ENCODE measurements around the gene HCRTR1.
"Not testable (repeated sequence)": the region's sequence is repeated elsewhere in the genome, so short reads cannot be mapped to it uniquely, and the experiment has no call there.

The HCRTR1 gene

DNA sequence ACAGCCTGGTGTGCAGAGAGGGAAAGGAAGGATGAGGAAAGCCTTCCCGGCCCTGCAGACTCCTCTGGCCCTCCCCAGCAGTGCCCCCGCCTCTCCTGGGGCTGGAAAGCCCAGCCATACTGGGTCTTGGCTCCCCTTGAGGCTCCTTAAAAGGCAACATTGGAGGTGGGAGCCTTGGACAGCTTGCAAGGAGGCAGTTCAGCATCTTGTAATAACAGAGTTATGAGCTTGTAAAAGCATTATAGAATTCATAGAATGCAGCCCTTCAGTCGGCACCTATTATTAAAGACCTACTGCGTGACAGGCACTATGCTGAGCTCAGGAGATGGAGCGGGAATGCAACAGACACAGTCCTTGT is 37.0 kb upstream of the HCRTR1 start:
- in situ Hi-C loops (cut with HindIII; ENCODE audit: low pct_ligation_motif_present, low pct_unique_long_range_greater_than_20kb, low sequenced_read_pairs): no loop called here
- DNase-seq: no peak

DNA sequence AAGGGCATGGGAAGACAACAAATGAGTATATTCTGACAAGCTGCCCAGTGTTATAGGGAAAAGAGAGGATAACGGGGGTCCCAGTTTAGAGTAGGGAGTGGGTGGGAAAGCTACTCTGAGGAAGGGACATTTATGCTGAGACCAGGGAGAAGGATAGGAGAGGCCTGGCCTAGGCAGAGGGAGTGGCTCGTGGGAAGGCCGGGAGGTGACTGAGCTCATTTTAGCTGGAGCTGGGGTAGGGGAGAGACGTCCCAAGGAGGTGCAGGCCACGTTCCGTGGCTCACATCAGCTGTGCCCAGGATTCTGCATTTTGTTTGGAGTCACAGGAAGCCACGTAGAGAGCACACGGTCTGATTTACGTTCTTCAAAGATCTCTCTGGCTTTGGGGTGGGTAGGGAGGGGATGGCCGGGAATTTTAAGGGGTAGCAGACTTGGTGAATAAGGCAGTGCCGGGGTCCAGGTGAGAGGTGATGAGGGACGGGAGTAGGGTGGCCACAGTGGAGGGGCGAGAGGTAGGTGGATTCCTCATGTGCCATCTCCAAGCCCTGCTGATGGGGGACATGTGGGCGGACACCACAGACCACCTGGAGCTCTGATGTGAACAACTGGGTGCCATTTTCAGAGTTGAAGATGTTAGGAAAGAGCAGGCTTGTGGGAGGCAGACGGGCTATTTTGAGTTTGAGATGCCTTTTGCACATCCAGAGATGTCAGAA is 36.4 kb upstream of the HCRTR1 start:
- DNase-seq: no peak
- in situ Hi-C loops (cut with HindIII; ENCODE audit: low pct_ligation_motif_present, low pct_unique_long_range_greater_than_20kb, low sequenced_read_pairs): no loop called here

GRCh38 chr1:31581821-31582810 is 35.4 kb upstream of the HCRTR1 start:
- in situ Hi-C loops (cut with HindIII; ENCODE audit: low pct_ligation_motif_present, low pct_unique_long_range_greater_than_20kb, low sequenced_read_pairs): no loop called here
- DNase-seq: no peak

DNA sequence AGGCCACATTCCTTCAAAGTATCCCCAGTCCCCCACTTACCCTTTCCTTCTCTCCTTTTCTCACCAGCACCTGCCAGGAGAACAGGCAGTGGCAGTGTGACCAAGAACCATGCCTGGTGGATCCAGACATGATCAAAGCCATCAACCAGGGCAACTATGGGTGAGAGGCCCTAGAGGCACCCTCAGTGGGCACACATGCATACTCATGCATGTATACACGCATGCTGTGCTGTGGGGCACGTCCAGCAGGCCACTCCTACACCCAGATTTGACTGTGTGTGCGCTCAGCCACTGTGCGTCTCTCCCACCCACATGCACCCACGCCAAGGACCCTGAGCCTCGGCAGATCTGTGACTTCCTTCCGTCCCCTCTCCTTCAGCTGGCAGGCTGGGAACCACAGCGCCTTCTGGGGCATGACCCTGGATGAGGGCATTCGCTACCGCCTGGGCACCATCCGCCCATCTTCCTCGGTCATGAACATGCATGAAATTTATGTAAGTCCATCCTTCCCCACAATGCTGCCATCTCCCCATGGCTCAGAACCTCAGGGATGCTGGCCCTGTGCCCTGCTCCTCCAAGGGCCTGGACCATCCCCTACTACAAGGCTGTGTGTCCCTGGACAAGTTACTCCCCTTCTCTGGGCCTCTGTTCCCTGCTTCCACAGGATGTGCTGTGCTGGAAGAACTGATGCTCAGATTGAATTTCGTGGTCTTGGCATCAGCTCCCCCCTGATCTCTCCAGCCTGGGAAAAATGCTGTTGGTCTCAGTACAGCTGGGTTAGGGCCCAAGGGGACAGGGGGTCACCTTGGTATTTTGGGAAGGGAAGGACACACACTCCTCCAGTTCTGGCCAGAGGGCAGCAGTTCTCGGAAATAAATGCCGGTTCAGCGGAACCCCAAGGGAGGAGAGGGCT is 34.2 kb upstream of the HCRTR1 start:
- no peak for DNase-seq
- in situ Hi-C loops (cut with HindIII; ENCODE audit: low pct_ligation_motif_present, low pct_unique_long_range_greater_than_20kb, low sequenced_read_pairs): no loop called here

GRCh38 chr1:31583995-31584868 is 33.3 kb upstream of the HCRTR1 start:
- in situ Hi-C loops (cut with HindIII; ENCODE audit: low pct_ligation_motif_present, low pct_unique_long_range_greater_than_20kb, low sequenced_read_pairs): no loop called here
- DNase-seq: no peak

DNA sequence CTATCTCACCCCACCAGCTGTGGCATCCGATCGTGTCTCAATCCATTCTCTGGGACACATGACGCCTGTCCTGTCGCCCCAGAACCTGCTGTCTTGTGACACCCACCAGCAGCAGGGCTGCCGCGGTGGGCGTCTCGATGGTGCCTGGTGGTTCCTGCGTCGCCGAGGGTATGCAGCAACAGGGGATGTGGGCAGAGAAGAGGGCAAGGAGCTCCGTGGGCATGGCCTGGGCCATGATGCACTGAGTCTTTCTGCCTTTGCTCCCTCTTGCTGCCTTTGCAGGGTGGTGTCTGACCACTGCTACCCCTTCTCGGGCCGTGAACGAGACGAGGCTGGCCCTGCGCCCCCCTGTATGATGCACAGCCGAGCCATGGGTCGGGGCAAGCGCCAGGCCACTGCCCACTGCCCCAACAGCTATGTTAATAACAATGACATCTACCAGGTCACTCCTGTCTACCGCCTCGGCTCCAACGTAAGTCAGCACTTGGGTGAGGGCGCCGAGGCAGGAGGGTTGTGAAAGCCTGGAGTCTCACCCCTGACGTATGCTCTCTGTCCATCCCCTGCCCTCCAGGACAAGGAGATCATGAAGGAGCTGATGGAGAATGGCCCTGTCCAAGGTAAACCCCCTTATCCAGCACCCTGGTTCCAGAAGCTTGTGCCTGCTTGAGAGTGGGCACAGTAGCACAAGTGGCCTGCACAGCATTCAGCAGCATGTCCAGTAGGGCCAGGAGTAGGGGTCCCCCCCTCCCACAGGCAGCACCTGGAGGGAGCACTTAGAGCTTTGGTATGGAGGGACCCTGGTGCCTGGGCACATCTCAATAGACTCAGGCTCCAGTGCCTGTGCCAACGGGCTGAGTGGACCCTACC is 32.4 kb upstream of the HCRTR1 start:
- DNase-seq: no peak
- in situ Hi-C loops (cut with HindIII; ENCODE audit: low pct_ligation_motif_present, low pct_unique_long_range_greater_than_20kb, low sequenced_read_pairs): no loop called here

DNA sequence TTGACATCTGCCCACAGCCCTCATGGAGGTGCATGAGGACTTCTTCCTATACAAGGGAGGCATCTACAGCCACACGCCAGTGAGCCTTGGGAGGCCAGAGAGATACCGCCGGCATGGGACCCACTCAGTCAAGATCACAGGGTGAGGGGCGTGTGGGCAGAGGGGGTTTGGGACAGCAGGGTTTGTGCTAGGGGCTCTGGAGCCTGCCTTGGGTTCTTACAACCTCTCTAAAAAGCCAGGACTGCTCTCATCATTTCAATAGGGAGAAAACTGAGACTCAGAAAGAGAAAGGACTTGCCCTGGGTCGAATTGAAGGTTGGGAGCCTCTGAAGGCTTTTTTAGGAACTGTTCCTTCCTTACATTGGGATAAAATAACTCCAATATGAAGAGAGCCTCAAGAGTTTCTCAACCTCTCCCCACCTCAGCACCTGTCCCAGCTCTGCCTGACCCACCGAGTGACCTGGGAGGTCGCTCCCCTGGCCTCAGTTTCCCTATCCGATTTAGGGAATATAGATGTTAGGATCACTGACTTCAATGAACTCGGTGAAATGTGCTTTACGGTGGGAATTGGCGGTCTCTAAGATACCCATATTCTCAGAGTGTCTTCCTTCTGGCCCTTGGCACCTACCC is 31.6 kb upstream of the HCRTR1 start:
- no peak for DNase-seq
- in situ Hi-C loops (cut with HindIII; ENCODE audit: low pct_ligation_motif_present, low pct_unique_long_range_greater_than_20kb, low sequenced_read_pairs): no loop called here

DNA sequence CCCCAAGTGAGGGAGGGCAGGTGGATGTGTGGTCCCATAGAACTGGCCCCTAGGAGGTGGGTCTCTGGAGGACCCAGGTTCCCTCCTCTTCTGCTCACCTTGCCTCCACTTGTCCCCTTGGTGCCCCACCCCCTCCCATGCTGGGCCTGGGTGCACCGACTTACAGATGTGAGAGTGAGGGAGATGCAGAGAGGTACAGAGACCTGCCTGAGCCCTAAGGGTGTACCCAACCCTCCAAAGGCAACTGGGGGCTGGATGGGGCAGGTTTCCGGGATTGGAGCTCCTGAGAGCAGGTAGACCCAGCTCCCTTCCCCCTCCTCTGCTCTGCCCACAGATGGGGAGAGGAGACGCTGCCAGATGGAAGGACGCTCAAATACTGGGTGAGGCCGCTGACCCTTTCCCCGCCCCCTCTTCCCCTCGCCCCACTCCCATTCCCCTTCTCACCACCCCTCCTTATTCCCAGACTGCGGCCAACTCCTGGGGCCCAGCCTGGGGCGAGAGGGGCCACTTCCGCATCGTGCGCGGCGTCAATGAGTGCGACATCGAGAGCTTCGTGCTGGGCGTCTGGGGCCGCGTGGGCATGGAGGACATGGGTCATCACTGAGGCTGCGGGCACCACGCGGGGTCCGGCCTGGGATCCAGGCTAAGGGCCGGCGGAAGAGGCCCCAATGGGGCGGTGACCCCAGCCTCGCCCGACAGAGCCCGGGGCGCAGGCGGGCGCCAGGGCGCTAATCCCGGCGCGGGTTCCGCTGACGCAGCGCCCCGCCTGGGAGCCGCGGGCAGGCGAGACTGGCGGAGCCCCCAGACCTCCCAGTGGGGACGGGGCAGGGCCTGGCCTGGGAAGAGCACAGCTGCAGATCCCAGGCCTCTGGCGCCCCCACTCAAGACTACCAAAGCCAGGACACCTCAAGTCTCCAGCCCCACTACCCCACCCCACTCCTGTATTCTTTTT is 30.8 kb upstream of the HCRTR1 start:
- in situ Hi-C loops (cut with HindIII; ENCODE audit: low pct_ligation_motif_present, low pct_unique_long_range_greater_than_20kb, low sequenced_read_pairs): no loop called here
- DNase-seq: no peak

DNA sequence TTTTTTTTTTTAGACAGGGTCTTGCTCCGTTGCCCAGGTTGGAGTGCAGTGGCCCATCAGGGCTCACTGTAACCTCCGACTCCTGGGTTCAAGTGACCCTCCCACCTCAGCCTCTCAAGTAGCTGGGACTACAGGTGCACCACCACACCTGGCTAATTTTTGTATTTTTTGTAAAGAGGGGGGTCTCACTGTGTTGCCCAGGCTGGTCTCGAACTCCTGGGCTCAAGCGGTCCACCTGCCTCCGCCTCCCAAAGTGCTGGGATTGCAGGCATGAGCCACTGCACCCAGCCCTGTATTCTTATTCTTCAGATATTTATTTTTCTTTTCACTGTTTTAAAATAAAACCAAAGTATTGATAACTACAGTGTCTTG is 30.2 kb upstream of the HCRTR1 start:
- DNase-seq; in situ Hi-C loops (cut with HindIII; ENCODE audit: low pct_ligation_motif_present, low pct_unique_long_range_greater_than_20kb, low sequenced_read_pairs): not testable (repeated sequence)

DNA sequence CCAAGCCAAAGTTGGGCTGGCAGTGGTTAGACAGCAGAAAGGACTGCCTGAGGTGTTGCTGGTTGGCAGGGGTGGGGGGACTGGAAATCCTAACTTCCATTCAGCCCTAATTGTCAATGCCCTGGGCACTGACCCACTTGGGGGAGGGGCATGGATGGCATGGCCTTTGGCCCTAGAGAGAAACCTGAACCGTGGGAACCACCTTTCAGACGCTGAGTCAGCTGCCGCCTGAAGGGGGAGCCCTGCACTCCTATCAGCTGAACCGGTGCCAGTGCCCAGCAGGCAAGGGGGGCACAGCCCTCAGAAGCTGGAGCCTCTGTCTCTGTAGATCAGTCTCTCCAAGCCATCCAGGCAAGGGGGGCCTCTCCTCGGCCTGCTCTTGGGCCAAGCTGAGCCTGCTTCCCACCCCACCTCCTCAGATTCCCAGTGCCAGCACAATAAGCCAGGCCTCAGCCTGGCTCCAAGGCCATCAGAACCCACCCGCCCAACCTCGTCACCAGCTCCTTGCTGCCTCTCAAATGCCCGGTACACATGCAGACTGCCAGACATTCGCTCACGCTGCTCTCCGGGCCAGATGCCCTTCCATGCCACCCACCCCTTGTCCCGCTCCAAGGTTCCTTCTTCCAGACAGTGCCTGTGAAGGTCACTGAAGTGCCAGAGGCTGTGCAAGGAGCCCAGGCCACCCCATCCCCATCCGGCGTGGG is 29.6 kb upstream of the HCRTR1 start:
- DNase-seq: peak; percentile 72

DNA sequence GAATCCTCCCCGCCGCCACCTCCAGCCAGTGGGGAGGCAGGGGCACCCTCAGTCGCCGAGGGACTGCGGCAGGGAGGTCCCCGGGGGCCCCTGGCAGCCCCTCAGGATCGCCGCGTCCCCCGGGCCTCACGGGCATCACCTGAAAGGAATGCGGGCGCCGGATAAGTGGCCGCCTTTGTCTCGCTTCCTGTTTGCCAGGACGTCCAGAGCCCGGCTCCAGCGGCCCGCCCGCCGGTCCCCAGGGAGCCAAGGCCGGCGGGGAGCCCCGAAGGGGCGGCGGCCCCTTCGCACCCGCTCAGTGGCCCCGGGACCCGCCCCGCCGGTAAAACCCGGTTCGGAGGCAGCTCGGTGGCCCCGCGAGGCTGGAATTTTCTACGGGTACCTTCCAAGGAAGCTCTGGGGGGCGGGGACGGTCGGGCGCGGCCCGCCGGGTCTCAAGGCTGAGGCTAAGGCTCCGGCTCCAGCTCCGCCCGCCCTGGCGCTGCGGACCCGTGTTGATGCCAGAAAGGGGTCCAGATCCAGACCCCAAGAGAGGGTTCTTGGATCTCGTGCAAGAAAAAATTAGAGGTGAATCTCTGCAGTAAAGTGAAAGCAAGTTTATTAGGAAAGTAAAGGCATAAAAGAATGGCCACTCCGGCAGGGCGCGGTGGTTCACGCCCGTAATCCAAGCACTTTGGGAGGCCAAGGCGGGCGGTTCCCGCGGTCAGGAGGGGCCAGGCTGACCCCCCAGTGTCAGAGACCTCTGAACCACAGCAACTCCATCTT is 28.6 kb upstream of the HCRTR1 start:
- in situ Hi-C loops (cut with HindIII; ENCODE audit: low pct_ligation_motif_present, low pct_unique_long_range_greater_than_20kb, low sequenced_read_pairs): no loop called here
- DNase-seq: no peak

More for the DNA sequence above, 29.6 kb upstream of the HCRTR1 start:
- in situ Hi-C loops (cut with HindIII; ENCODE audit: low pct_ligation_motif_present, low pct_unique_long_range_greater_than_20kb, low sequenced_read_pairs): no loop called here

DNA sequence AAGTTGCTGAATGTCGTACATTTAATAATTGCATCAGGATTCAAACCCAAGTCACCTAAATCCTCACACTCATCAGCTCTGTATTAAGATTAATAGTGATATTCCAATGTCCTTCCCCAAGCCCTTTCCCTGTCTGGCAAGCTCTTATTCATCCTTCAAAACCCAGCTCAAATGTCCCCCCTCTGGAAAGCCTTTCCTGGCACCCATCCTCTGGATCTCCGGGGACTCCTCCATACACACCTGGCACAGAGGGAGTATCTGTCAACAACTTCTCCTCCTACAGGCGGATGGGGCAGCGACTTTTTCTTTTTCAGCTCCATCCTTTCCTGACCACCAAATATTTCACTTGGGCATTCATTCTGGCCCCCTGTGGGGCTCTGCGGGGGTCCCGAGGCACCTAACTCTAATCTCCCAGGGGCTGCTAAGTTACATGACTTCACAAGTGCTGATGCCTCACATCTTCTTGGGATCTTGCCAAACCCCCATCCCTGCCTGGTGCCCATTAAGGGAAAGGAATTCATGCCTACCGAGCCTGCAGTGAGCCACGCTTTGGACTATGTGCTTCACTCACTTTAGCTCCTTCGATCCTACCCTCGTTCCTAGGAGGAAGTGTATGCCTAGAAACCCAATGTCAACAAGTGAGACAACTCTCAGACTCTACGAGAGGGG is 25.9 kb upstream of the HCRTR1 start:
- DNase-seq: peak; percentile 98
- in situ Hi-C loops (cut with HindIII; ENCODE audit: low pct_ligation_motif_present, low pct_unique_long_range_greater_than_20kb, low sequenced_read_pairs): no loop called here

DNA sequence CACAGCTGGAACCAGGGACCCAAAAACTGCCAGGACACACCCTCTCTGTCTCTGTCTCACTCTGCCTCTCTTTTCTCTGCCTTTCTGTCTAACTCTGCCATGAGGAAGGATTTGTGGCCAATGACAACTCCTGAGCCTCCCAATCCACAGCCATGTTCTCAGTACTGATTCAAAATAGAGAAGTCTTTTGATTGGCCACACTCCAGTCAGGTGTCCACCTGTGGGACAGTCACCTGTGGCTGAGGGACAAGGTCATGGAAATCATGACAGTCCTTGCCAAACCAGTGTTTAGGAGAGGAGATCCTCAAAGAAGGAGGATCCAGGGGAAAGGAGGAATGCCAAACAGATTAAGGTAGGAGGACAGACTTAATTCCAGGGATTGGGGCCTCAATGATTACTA is 25.4 kb upstream of the HCRTR1 start:
- DNase-seq: no peak
- in situ Hi-C loops (cut with HindIII; ENCODE audit: low pct_ligation_motif_present, low pct_unique_long_range_greater_than_20kb, low sequenced_read_pairs): no loop called here

- in situ Hi-C loops (cut with HindIII; ENCODE audit: low pct_ligation_motif_present, low pct_unique_long_range_greater_than_20kb, low sequenced_read_pairs): no loop called here
- no peak for DNase-seq
Measured at GRCh38 chr1:31593136-31593665, 24.3 kb upstream of the HCRTR1 start.

Measured in ACHN (cell line).